Measurements from ENCODE around the gene PGM2L1.
A peak's percentile ranks its signal among the peaks of the same experiment; 100 is the strongest.
"Not testable (repeated sequence)": the region's sequence is repeated elsewhere in the genome, so short reads cannot be mapped to it uniquely, and the experiment has no call there.

PGM2L1 gene

DNA sequence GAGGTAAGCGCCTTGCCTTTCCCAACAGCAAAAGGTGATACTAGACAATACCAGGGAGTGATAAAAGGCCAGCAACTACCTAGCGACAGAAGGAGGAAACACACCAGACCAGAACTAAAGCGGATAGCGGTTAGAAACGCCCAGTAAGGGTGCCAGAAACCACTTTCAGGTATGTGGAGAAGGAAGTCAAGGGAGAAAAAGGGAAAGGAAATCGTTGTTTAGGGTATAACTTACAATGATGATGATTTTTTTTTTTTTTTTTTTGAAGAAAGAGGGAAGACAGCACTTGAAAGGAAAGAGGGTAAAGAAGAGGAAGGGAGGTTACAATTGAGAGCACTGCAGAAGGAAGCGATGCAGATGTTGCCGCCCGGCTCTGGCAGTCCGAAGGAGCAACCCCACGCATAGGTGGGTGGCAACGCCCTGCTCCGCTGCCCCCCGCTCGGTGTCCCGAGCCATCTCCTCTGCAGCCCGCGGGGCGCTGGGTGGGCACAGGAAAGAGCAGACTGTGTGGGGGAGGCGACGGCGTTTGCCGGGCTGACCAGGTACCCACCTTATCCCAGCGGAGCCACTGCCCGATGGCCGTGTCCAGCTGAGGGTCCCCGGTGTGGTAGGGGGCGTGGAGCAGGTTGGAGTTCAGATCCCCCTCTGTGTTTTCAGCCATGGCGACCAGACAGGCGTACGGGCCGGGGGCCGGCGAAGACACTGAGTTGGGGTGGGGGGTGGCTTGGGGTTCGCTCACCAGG is 561 bp downstream of the PGM2L1 start:
- DNase-seq: no peak

DNA sequence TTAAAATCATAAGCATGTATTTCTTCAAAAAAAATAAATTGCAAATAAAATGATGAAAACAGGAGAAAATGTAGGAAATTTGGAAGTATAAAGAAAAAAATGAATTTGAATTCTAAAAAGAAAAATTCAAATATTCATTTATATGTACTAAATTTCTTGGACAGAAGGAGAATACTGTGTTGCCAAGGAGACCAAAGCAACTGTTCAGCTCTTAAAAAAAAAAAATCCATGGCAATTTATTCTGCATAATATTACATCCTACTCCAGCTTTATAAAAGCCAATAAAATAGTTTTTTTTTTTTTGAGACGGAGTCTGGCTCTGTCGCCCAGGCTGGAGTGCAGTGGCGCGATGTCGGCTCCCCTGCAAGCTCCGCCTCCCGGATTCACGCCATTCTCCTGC is 6.0 kb downstream of the PGM2L1 start:
- no peak for DNase-seq

DNA sequence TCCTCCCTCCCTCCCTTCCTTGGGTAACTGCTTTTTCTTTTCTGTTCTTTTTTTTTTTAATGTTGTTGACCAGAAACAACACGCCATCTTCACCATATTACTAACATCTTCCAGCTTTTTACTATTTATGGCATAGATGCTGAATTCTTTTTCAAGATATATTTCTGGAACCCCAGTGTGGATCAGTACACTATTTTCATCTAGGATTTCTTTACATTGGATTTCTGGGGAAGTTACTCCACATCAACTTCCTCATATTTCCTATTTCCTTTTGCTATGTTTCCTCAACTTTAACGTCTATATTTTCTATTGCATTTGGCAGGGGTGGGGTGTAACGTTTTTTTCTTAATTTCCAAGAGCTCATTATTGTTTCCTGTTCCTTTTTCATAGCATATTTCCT is 7.0 kb downstream of the PGM2L1 start:
- no peak for DNase-seq

DNA sequence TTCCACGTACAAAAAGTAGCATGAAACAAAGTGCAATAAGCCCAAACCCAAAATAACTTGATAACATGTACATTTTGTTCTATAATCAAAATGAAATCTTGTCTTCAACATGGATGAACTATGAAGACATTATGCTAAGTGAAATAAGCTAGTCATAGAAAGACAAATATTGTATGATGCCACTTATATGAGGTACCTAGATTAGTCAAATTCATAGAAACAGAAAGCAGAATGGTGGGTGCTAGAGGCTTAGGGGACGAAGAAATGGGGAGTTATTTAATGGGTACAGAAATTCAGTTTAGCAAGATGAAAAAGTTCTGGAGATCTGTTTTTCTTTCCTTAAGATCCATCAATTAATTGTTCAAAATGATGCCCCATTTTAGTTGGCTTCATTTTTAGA is 7.5 kb downstream of the PGM2L1 start:
- DNase-seq: no peak

DNA sequence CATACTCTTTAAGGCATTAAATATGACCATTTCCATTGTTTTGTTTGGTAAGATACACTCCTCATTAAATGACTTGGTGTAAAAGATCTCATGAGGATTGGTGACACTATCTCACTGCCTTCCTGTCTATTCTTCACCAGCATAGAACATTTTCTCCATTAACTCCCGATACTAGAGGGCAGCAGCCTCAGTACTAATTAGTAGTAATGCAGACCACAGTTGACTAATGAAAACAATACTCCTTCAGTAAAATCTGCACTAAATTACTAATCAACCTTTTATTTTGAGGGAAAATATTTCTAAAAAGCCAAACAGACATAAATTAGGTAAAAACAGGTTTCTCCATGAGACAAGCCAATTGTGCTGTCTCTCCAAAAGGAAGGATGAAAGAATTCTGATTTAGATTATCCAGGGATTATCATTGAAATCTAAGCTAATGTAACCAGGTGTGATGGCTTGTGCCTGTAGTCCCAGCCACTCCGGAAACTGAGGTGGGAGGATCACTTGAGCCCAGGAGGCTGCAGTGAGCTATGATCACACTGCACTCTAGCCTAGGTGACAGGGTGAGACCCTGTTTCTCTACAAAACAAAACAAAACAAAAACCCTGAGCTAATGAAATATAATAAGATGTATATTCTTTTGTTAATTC is 9.4 kb downstream of the PGM2L1 start:
- peak; percentile 74 for DNase-seq

DNA sequence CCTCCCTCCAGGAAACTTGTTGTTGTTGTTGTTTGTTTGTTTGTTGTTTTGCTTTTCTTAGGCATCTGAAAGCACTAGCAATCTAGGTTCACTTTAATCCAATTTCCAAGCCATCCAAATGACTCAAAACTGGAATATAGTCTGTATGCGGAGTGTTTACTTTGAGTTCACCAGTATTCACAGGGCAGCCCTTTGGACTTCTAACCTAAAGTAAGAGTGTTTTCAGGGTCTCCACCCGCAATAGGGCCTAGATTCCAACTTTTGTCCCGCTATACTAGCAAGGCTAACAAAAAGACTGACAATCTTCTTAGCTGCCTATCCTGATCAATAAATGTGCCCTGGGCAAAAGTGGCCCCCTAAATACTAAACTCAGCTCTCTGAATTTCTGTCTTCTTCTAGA is 13.6 kb downstream of the PGM2L1 start:
- DNase-seq: no peak

GRCh38 chr11:74380746-74381439 is 17.3 kb downstream of the PGM2L1 start:
- no peak for DNase-seq

DNA sequence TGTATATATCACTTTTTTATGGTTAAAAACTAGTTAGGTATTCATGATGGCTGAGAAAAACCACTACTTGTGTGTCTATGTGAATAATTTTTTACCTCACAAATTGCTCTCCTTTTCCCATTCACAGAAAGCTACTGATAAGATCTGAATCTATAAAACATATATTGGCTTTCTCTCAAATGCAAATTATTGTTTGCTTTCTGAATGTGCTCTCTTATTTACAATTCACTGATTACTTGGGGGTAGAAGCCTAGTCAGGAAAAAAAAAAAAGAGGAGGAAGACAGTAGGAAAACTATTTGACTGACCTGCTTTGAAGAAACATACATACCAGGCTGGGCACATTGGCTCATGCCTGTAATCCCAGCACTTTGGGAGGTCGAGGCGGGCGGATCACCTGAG is 20.5 kb downstream of the PGM2L1 start:
- DNase-seq: no peak

DNA sequence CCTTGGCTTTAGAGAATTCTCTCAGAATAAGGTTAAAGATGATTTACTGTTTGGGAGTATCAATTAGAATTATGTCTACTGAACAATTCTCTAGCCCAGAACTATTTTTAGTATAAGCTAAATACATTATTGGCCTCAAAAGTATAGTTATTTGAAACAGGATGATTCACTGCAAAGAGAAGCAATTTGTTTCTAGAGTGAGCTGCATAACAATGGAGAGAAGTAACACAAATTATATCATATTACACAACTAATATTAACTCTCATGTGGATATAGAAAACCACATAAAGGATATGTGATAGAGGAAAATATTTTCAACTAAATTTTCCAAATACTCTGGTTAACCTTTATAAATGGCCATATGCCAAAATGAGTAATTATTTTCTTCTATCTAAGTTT is 24.9 kb downstream of the PGM2L1 start:
- no peak for DNase-seq

GRCh38 chr11:74371269-74372052 is 26.8 kb downstream of the PGM2L1 start:
- DNase-seq: no peak

DNA sequence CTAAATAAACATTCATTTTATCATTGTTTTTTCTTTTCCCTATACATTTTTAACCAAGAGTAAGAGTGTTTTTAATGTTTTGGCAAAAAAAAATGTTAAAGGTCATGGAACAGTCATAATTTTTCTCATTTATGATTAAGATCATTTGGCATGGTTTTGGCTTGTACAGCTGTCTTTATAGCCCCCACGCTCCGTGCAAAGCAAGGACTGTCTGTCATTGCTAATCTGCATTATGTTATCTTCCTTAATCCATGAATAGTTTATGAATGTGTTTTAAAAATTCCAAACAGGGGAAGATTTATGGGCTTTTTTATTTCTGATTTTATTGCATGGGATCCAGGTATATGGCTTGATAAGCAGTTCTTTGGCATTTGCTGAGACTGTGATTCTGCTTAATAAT is 28.1 kb downstream of the PGM2L1 start:
- no peak for DNase-seq

DNA sequence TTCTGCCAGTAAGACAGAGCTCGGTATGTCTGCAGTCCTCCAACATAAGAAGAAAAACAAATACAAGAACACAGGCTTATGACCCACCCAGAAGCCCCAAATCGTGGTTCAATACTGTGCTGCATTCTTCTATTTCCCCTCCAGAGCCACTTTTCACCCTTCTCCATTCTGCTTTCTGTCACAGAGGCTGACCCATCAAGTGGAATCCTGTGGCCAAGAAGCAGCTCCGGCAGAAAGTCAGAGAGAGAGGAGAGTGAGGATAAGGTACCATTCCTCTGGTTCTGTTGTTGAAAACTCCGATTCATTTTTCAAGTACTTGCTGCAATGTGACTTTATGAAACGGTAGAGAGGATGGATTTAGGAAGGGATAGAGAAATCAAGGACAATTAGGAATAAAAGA is 30.4 kb downstream of the PGM2L1 start:
- DNase-seq: no peak

DNA sequence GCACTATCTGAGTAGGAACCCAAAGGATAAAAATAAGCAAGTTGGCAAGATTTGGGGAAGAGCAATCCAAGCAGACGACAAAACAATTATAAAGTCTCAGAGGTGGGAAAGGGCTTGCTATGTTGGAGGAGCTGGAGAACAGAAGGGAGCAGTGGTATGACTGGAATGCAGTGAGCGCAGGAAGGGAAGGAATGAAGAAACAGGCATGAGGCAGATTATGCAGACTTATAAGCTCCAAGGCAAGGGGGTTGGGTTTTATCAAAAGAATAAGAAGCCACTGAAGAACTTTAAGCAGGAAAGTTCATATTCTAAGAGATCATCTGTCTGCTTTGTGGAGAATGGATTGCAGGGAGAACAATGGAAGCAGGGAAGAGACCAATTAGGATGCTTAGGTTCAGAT is 31.7 kb downstream of the PGM2L1 start:
- DNase-seq: no peak

- DNase-seq: not testable (repeated sequence)
Observed at GRCh38 chr11:74365805-74366204, 32.4 kb downstream of the PGM2L1 start.

DNA sequence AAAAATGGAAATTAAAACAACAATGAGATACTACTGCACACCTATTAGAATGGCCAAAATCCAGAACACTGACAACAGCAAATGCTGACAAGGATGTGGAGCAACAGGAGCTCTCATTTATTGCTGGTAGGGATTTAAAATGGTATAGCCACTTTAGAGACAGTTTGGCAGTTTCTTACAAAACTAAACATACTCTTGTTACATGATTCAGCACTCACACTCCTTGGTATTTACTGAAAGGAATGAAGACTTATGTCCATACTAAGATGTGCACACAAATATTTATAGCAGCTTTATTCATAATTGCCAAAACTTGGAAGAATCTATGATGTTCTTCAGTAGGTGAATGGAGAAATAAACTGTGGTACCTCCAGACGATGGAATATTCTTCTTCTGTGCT is 40.8 kb downstream of the PGM2L1 start:
- no peak for DNase-seq

DNA sequence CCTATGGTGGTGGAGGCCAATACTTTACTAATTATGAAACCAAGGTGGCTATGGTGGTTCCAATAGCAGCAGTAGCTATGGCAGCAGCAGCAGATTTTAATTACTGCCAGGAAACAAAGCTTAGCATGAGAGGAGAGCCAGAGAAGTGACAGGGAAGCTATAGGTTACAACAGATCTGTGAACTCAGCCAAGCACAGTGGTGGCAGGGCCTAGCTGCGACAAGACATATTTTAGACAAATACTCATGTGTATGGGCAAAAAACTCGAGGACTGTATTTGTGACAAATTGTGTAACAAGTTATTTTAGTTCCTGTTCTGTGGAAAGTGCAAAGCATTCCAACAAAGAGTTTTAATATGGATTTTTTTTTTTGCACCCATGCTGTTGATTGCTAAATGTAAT is 42.6 kb downstream of the PGM2L1 start:
- DNase-seq: no peak

GRCh38 chr11:74354036-74354435 is 44.2 kb downstream of the PGM2L1 start:
- no peak for DNase-seq

DNA sequence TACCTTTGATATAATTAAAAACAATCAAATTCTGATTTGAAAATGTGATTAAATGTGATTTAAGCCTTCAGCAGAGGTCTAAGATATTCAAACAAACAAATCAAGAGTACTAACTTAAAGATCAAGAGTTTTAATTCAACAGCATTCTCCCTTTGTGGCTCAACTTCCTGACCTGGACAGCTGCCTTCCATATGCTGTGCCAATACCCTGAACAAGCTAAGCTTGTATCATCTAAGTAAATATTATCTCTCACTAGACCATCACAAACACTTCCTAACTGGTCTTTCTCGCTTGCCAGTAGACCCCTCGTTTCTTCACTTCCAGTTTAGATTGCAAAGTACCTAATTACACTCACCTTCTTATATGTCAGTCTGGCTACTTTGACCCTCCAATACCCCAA is 50.9 kb downstream of the PGM2L1 start:
- DNase-seq: no peak

- DNase-seq: no peak
Observed at GRCh38 chr11:74345420-74345819, 52.8 kb downstream of the PGM2L1 start.

DNA sequence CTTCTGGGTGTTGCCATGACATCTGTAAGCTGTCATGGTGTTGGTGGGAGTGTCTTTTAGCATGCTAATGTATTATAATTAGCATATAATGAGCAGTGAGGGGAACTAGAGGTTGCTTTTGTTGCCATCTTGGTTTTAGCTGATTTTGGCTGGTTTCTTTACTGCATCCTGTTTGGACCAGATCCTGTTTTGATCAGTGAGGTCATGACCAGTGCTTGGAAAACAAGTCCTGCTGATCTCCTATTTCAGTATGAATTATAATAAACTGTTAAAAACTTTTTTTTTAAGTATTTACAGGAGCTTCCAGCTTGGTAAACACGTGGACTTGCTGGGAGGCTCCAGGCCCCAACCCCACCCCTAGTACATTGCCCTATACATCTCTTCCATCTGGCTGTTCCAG is 56.3 kb downstream of the PGM2L1 start:
- DNase-seq: no peak

GRCh38 chr11:74339619-74340018 is 58.6 kb downstream of the PGM2L1 start:
- no peak for DNase-seq

DNA sequence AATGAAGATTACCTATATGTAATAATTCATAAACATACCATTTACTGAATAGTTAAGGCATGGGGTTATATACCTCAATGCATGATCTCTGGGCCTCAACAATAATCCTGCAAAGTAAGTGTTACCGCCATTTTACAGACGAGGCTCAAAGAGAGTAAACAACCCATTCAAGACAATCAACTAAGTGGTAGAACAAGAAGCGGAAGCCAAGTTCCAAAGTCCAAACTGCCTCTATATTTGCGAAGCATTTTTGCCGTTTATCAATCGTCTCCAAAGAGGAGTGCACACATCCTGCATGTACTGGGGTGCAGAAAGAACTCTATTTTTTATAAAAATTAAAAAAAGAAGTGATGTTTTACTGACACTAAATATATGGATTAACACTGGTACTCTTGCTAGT is 59.3 kb downstream of the PGM2L1 start:
- DNase-seq: no peak

DNA sequence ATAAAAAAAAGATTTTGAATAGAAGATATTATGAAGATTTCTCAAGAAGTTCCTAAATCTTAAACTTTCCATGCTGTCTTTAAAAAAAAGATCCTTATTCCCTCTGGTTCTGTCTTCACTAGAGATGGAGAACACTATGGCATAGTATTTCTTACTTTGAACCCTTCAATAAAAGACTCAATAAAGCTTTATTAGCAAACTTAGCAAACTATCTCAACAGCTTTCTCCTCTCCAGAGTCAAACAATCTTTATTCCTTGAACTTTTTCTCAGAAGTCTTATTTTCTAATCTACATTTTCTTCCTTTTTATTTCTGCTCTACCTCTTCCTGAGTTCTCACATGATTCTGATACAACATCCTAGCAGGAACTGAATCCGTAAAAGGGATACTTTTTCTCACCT is 65.0 kb downstream of the PGM2L1 start:
- no peak for DNase-seq

DNA sequence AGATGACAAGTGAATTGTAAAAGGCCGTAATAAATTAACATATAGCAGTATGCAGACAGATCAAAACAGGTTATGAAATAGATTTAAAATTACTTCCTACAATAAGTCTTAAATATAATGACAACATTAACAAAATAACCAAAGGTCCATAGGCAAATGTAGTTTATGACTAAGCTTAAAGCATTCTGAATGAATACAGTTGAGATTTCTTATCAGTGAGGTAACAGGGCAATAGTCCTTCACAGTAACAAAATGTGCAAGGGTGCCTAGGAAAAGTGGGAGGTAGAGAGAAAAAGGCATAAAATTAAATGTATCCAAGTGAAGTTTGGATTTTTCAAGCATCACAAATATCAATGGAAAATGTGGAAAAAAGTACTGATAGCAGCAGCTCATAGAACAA is 65.9 kb downstream of the PGM2L1 start:
- no peak for DNase-seq

Data from activated T-cell treated with anti-CD3 and anti-CD28 coated beads for 4 hours (primary cell).